ENCODE data around the gene CCDC149.
"Not testable (repeated sequence)": the region's sequence is repeated elsewhere in the genome, so short reads cannot be mapped to it uniquely, and the experiment has no call there.

Gene CCDC149

GRCh38 chr4:24915121-24915922, 2.5 kb upstream of the CCDC149 start:
- DNase-seq, result peak; percentile 25 to 50

DNA sequence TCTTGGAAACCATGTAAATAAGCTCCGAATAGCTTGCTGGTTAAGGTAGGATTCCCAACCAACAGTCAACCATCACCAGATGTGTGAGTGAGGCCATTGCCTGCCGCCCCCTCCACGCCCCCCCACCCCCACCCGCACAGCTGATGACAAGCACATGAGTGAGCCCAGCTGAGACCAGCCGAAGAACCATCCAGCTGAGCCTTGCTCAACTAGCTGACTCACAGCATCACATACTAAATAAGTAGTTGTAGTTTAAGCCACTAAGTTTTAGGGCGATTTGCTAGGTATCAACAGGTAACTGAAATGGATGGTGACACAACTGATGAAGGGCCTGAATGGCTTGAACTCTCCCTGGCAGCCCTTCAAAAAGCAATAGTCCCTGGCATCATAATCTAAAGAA, 1.6 kb upstream of the CCDC149 start:
- DNase-seq, result no peak

DNA sequence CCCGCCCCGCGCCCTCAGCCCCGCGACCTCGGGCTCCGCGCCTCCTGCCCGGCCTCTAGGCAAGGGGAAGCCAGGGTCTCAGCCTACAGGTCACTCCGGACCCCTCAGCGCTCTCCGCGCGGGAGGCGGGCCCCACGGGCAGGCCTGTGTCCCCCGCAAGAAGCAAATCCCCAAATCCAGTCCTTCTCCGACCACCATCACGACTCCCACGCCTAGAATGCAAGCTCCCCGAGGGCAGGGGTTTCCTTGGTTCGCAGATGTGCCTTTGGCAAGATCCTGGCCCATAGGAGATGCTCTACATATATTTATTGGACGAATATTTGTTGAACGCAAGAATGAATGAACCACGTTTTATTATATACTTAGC, 260 bp upstream of the CCDC149 start:
- no peak for DNase-seq

- DNase-seq, result no peak
Measured at GRCh38 chr4:24910499-24910898, 2.3 kb downstream of the CCDC149 start.

DNA sequence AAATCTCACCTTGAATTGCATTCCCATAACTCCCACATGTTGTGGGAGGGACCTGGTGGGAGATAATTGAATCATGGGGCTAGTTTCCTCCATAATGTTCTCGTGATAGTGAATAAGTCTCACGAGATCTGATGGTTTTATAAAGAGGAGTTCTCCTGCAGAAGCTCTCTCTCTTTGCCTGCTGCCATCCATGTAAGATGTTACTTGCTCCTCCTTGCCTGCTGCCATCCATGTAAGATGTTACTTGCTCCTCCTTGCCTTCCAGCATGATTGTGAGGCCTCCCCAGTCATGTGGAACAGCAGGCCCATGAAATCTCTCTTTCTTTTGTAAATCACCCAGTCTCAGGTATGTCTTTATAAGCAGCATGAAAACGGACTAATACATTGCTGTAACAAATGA, 3.2 kb downstream of the CCDC149 start:
- not testable (repeated sequence) for DNase-seq

- no peak for DNase-seq
Measured at GRCh38 chr4:24897639-24898038, 15.2 kb downstream of the CCDC149 start.

GRCh38 chr4:24896977-24897376, 15.9 kb downstream of the CCDC149 start:
- DNase-seq, result no peak

DNA sequence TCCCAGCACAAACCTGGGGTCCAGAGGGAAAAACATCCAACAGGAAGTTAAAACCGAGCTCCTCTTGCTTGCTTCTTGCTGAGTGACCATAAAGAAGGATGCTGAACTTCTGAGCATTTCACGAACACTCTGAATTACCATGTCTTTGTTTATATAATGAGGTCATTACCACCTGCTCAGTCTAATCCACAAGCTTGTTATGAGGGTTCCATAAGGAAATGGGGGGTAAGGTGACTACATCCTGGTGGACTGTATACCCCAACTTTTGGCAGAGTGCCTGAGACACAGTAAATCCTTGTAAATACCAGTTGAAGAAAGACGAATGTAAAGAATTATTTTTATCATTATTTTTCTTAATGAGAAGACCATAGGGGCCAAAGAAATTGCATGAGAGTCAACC, 16.8 kb downstream of the CCDC149 start:
- DNase-seq, result peak in 1 of 2 experiments; percentile 15

- no peak for DNase-seq
Measured at GRCh38 chr4:24895461-24895860, 17.4 kb downstream of the CCDC149 start.

DNA sequence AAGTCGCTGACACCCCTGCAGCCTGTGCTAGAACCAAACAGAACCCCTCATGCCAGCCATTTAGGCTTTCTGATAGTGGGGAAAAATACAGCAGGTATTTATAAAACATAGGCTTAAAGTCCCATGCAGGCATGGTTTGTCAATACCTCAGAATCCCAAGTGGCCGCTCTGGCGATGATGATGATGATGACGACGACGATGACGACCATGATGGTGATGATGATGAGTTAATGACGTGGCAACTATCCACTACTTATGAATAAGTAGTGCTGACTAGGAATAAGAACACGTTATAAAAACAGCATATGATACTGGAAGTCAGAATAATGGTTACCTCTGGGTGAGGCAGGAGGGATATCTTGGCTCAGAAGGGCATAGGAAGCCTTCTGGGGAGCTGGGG, 18.0 kb downstream of the CCDC149 start:
- DNase-seq, result no peak

DNA sequence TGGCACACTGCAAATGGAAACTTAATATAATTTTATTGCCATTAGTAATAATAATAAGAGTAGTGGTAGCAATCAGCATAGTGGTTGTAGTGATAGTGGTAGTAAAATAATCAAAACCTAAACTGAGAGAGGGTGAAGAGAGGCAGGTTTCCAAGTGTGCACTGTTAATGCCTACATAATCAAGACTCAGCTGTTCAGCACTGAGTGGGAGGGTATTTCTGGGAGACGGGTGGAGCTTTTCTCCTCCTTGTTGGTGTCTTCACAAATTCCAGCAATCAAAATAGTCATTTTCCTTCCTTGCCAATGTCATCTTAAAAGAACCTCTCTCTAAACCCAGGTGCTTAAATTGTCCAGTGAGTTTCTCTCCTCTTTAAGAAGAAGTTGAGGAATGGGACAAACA, 18.6 kb downstream of the CCDC149 start:
- DNase-seq, result no peak

DNA sequence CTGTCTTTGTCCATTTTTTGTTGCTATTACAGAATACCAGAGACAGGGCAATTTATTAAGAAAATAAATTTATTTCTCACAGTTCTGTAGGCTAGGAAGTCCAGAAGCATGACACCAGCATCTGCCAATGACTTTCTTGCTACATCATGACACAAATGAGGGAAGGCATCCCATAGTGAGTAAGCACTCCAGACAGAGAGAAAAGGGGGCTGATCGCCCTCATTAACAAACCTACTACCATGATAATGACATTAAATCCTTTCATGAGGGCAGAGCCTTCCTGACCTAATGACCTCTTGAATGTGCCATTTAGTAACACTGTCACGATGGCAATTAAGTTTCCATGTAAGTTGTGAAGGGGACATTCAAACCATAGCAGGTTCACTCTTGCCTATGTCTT, 20.1 kb downstream of the CCDC149 start:
- DNase-seq, result no peak

GRCh38 chr4:24892278-24892677, 20.6 kb downstream of the CCDC149 start:
- DNase-seq, result no peak

GRCh38 chr4:24890561-24891126, 22.2 kb downstream of the CCDC149 start:
- no peak for DNase-seq

DNA sequence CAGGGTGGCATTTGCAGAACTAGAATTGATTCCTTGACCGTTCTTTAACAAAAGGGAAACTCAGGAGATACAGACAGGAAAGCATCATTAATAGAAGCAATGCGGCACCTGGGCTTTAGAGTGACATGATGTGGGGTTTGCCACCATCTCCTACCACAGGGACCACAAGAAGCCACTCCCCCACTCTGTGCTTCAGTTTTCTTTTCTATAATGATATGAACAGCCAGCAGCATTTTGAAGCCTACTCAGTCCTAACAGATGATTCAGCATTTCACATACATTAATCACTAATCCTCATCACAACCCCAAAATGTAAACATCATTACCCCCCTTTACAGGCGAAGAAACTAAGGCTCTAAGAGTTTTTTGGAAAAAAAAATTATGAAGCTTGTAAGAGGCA, 22.9 kb downstream of the CCDC149 start:
- no peak for DNase-seq

GRCh38 chr4:24888475-24889344, 24.1 kb downstream of the CCDC149 start:
- DNase-seq, result no peak

- DNase-seq, result no peak
Measured at GRCh38 chr4:24887881-24888430, 24.9 kb downstream of the CCDC149 start.

DNA sequence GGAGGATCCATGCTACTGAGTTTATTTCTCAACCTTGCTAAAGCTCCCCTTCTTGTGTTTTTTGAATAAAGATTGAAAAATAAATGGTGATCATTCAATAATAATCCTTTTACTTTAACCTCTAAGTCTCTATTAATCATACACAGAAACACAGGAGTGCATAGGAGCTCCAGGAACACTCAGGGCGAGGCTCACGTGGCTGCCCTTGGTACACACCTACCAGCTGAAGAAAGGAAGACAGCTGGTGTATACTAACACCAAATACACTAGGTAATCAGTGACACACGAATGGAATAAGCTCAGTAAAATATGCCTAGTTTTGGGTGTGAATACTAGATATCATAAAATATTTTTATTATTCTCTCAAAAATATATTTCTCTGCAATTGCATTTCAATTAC, 26.2 kb downstream of the CCDC149 start:
- no peak for DNase-seq

GRCh38 chr4:24885342-24885741, 27.5 kb downstream of the CCDC149 start:
- DNase-seq, result no peak

- DNase-seq, result no peak
Measured at GRCh38 chr4:24884902-24885301, 27.9 kb downstream of the CCDC149 start.

GRCh38 chr4:24881508-24882196, 31.2 kb downstream of the CCDC149 start:
- no peak for DNase-seq

- peak in 1 of 2 experiments; percentile 4 for DNase-seq
Measured at GRCh38 chr4:24880186-24880585, 32.7 kb downstream of the CCDC149 start.

- DNase-seq, result no peak
Measured at GRCh38 chr4:24878636-24879016, 34.2 kb downstream of the CCDC149 start.
